NCI-H1436 treated with DMSO at 0.1 percent for 48 hours (cell line): ENCODE data around the gene PXMP4.

ENCODE experiments used
- DNase-seq: peaks from one replicate; lab custom pipeline; 2025; lab: John Stamatoyannopoulos, UW

The PXMP4 gene

GRCh38 chr20:33684533-33685327 lies 35.4 kb downstream of the PXMP4 start:
- DNase-seq, result no peak

- DNase-seq, result no peak
Observed at GRCh38 chr20:33681728-33682353, 38.3 kb downstream of the PXMP4 start.

GRCh38 chr20:33681288-33681687 lies 38.8 kb downstream of the PXMP4 start:
- DNase-seq, result no peak

GRCh38 chr20:33680686-33681085 lies 39.4 kb downstream of the PXMP4 start:
- no peak for DNase-seq

- DNase-seq, result no peak
Observed at GRCh38 chr20:33679758-33680485, 40.2 kb downstream of the PXMP4 start.

GRCh38 chr20:33677991-33678702 lies 42.0 kb downstream of the PXMP4 start:
- no peak for DNase-seq

- no peak for DNase-seq
Observed at GRCh38 chr20:33676652-33677645, 43.2 kb downstream of the PXMP4 start.

GRCh38 chr20:33676121-33676520 lies 44.0 kb downstream of the PXMP4 start:
- no peak for DNase-seq

GRCh38 chr20:33675136-33675959 lies 44.8 kb downstream of the PXMP4 start:
- no peak for DNase-seq

GRCh38 chr20:33674294-33675135 lies 45.6 kb downstream of the PXMP4 start, which contains the start of gene NECAB3:
NECAB3 (minus strand) TSS chr20:33674428; CDS start chr20:33674352, 76 bp downstream.
- DNase-seq, result no peak

GRCh38 chr20:33673410-33674293 lies 46.5 kb downstream of the PXMP4 start:
- no peak for DNase-seq

- no peak for DNase-seq
Observed at GRCh38 chr20:33673114-33673409, 47.0 kb downstream of the PXMP4 start.

- DNase-seq, result no peak
Observed at GRCh38 chr20:33672426-33673113, 47.5 kb downstream of the PXMP4 start.

- no peak for DNase-seq
Observed at GRCh38 chr20:33671573-33672288, 48.4 kb downstream of the PXMP4 start.

GRCh38 chr20:33670715-33671499 lies 49.2 kb downstream of the PXMP4 start:
- DNase-seq, result no peak
